GM19452 (cell line): ENCODE results near the gene AASDHPPT.
"Not testable (repeated sequence)": the region's sequence is repeated elsewhere in the genome, so short reads cannot be mapped to it uniquely, and the experiment has no call there.

Source experiments
- ATAC-seq: cut with Tn5 transposase; IDR thresholded peaks from one replicate; pipeline ENCODE4 v1.9.1; 2021; ENCODE audit not compliant: unreplicated experiment

The AASDHPPT gene, protein sequence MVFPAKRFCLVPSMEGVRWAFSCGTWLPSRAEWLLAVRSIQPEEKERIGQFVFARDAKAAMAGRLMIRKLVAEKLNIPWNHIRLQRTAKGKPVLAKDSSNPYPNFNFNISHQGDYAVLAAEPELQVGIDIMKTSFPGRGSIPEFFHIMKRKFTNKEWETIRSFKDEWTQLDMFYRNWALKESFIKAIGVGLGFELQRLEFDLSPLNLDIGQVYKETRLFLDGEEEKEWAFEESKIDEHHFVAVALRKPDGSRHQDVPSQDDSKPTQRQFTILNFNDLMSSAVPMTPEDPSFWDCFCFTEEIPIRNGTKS

GRCh38 chr11:106077609-106078455, at the start of gene AASDHPPT:
Gene AASDHPPT, plus strand, starts transcription at chr11:106077662. Its CDS starts 49 bp downstream, at chr11:106077711.
- peak; percentile 18 for ATAC-seq

- no peak for ATAC-seq
Measured at GRCh38 chr11:106030609-106031008, 46.9 kb upstream of the AASDHPPT start.

DNA sequence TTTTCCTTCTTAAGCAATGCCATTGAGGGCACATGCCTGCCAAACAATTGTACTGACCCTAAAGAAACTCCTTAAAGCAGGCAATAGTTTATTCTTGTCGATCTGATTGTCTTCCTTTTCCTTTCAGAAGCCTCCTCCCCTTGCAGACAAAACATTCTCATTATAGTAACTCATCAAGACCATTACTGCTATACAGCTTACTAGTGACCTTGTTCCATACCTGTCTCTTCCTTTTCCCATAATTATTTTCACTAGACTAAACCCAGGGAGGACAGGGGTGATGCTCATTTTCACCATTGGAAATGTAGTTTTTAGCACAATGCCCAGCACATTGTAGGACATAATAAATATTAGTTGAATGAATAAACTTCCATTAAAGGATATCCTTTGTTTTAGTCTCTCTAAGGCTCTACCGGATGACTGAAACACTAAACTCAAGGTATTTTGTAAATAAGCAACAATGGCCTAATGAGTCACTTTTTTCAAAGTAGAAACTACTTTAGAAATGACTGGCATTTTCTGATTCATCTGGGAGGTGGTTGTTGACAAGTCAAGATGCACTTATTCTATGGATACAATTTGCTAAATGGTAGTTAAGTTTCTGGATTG, 46.2 kb upstream of the AASDHPPT start:
- peak; percentile 70 for ATAC-seq

DNA sequence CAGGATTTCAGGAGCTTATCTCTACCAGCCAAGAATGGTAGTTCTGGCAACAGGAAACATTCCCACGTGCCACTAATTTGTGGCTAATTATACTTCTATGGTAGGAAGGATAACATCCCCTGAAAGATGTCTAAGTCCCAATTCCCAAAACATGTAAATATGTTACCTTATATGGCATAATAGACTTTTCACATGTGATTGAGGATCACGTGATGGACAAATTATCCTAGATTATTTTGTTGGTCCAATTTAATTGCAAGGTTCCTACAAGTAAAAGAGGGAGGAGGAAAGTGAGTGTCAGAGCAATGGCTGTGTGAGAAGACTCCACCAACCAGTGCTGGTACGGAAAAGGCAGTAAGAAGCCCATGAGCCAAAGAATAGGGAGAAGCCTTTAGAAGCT, 45.5 kb upstream of the AASDHPPT start:
- no peak for ATAC-seq

DNA sequence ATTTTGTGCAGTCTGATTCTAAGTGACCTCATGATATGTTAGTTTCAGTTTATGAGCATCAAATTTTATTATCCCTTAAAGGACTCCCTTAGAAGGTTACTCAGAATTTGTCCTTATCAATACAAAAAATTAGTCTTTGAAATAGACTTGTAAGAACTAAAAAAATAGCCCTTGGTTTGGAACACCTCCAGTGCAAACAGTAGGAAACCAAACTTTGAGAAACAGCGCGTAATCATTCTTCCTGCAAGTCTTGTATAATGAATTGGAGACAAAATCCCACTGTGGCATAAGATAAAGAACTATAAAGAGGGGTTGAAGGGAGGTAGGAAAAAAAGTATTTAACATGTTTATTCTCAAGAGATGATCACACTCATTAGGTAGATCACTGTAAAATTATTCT, 44.6 kb upstream of the AASDHPPT start:
- ATAC-seq: no peak

DNA sequence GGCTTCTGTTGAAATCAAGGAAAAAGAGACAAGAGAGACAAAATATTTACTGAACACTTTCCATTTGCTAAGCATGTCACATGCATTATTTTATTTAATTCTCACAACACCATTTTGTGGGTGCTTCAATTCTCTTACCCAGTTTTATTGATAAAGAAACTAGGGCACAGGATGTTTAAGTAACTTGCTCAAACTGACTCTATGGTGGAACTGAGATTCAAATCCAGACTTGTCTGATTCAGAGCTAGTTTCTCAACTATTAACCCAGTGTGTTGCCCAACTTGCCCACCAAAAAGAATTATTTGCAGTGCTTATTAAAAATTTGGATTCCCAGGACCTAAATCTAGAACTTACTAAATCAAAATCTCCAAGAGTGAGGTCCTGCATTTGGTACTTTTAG, 33.9 kb upstream of the AASDHPPT start:
- no peak for ATAC-seq

- ATAC-seq: no peak
Measured at GRCh38 chr11:106047631-106048030, 29.8 kb upstream of the AASDHPPT start.

- no peak for ATAC-seq
Measured at GRCh38 chr11:106049727-106050476, 27.6 kb upstream of the AASDHPPT start.

DNA sequence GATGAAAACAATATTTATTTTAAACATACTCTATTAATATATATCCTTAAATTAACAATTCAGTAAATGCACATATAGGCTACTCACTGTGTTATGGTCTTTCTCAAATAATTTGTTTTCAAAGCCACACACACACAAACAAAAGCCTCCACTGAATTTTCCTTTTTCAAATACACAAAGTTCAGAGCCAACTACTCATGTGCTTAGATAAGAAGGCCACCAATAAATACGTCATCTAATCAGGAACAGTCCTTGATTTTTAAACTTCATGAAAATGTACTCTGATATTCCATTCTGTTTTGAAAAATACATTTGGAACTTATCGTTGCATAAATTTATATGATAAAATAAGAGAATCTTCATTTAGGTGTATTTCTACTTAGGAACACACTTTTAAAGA, 26.4 kb upstream of the AASDHPPT start:
- ATAC-seq: no peak

DNA sequence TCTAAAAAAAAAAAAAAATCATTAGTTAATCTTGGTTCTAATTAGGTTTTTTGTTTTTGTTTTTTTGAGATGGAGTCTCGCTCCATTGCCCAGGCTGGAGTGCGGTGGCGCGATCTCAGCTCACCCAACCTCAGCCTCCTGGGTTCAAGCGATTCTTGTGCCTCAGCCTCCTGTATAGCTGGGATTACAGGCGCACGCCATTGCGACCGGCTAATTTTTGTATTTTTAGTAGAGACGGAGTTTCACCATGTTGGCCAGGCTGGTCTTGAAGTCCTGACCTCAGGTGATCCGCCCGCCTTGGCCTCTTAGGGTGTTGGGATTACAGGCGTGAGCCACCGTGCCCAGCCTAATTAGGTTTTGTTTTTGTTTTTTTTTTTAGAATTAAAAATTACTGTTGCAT, 19.1 kb upstream of the AASDHPPT start:
- ATAC-seq: not testable (repeated sequence)

DNA sequence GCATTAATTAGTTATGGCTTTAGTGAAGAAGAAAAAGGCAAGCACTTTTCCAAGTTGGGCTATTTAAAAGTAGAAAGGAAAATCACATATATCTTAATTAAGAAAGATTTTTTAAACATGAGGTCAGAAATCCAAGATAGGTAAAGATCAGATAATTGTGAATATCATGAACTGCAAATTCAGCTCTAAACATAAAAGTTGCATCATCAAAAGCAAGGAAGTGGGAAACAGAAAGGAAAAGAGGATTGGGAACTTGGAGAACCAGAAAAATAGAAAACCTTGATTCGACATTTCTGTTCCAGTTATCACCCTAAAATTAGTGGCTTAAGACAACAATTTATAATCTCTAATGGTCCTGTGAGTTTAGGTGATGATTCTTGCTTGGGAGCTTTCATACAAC, 17.8 kb upstream of the AASDHPPT start:
- ATAC-seq: no peak

GRCh38 chr11:106061249-106061784, 16.1 kb upstream of the AASDHPPT start:
- no peak for ATAC-seq

DNA sequence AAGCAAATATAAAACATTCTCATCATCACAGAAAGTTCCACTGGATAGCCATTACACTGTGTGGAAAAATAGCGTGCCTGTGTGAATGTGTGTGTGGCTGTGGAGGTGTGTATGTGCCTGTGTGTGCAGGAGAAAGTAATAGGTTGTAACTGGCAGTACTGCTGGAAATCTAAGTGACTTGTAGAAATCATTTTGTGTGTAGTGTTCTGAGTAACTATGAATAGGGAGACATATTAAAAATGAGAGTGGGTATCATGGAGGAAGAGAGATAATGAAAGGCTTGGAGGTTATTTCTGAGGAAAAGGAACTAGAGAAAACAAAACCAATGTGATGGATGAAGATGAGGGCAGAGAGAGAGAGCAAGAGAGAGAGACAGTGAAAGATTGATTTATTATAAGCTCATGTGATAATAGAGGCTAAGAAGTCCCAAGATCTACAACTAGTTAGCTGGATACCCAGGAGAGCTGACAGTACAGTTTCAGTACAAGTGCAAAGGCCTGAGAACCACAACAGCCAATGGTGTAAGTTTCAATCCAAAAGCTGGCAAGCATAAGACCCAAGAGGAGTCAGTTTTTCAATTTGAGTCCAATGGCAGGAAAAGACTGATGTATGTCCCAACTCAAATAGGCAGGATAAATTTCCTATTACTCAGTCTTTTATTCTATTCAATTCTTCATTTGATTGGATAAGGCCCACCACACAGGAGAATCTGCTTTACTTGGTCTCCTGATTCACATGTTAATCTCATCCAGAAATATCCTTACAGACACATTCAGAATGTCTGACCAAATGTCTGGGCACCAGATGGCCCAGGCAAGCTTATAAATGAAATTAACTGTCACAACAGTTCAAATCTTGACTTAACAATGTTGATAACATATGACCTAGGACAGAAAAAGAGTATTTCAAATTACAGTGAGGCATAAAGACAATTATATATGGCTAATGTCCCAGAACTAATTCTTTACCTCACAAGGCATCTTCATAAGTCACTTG, 15.2 kb upstream of the AASDHPPT start:
- no peak for ATAC-seq

GRCh38 chr11:106063009-106063408, 14.5 kb upstream of the AASDHPPT start:
- peak; percentile 50 for ATAC-seq

GRCh38 chr11:106070606-106071005, 6.9 kb upstream of the AASDHPPT start:
- no peak for ATAC-seq

DNA sequence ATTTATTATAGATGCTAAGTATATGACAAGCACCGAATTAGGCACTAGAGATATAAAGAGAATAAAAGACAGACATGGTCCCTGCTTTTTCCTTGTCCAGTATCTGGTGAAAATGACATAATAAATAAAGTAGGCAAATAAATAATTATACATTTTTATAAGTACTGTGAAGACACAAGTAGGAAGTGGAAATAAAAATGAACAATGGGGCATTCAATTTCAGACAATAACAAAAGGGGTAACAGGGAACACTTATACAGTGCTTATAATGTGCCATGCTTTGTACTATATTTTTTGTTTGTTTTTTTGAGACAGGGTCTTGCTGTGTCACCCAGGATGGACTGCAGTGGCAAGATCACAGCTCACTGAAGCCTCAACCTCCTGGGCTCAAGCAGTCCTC, 4.7 kb upstream of the AASDHPPT start:
- no peak for ATAC-seq

DNA sequence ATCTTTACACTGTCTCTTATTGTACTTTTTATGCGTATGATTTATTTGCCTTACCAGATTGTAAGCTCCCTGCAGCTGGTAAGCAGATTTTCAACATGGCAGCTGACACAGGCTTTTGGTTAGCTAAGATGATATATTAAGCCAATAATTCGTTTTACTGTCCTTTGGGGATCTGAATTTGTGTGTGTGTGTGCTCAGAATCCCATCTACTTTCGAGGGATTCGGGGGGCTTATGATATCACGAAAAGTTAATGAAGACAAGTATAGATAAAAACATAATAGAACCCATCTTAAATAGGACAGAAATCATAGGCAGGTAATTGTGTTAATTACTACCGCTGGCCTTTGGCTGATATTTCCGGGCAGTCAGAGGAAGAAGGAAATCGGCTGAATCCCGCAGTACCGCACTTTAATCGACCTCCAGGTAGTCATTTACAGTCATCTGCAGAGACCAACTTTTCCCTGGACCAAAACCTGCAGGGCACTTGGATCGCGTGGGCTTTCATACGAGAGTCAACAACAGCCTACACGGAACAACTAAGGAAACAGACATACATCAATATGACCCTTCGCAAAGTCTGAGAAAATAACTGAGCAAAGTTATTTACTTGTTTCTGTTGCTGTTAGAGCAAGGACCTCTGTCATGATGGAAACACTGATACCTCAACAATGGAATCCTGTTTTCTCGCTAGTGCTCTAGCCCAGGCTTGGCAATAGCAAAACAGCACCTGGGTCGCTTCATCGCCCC, 1.1 kb upstream of the AASDHPPT start:
- ATAC-seq: no peak

DNA sequence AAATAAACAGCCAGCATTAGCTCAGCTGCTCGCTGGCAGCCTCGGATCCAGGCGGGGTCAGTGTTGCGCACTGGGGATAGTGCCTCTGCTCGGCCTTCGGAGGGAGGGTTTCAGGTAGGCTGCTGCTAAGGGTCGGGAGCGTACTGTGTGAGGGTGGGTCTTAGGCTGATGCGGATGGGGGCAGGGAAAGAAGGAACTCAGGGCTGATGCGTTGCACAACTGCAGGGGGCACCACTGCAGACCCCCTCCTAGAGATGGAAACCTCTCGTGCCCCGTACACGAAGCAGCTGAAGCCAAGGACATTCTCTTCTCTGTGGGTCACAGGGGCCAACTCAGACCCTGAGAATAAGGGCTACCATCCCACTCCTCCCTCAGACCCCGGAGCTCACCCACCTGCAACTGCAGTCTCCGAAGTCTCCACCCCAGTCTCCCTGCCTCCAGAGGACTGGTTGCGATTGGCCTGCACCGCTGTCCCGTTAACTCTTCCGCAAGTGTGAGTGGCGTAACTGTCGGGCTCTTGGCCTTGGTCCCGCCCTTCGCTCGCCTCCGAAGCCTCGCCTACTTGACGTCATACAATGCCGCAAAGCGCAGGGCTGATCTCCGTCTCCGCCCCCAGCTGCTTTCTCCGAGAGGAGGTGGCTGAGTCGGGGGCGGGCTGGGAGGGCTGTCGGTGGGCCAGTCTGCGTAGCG, 398 bp upstream of the AASDHPPT start, which contains the start of gene KBTBD3:
Gene KBTBD3 (minus strand): TSS at position 429 of the 690 bp plus-strand sequence. CDS start 18,250 bp downstream, outside the sequence.
- ATAC-seq: peak; percentile 95
